CD8-positive, alpha-beta memory T cell (primary cell): ENCODE results near the gene ACOX3. TPM values are rescaled to one million over a fixed set of nuclear protein-coding genes. Genes with fewer than 3 reads are reported as not detected.

Experiments
- CTCF ChIA-PET: fragments of 350-600 bp; sonication (Branson Sonifier 250); formaldehyde crosslinking; loops from one replicate; lab custom pipeline; 2021; ENCODE audit warnings: antibody characterized with exemption; lab: Charles Lee
- POLR2A ChIA-PET: fragments of 350-600 bp; sonication (Branson Sonifier 250); formaldehyde crosslinking; loops from one replicate; lab custom pipeline; 2021; ENCODE audit warnings: antibody characterized with exemption; lab: Charles Lee
- DNase-seq, 5 donors: peaks; one replicate each; pipeline versions ENCODE4 v3.0.0 to v3.0.0-alpha.2; 2020 to 2022; ENCODE audit warnings: mixed read lengths in 1 of 5
- H3K27ac ChIP-seq: one replicate; pipeline ENCODE4 v1.7.0; 2013; ENCODE audit warnings: low read depth, mild to moderate bottlenecking, low read length, moderate library complexity
- H3K27me3 ChIP-seq: 2 replicates; pipeline ENCODE4 v1.7.0; 2013; ENCODE audit warnings: low read length, mild to moderate bottlenecking; ENCODE audit not compliant: insufficient read depth, poor library complexity, severe bottlenecking
- H3K36me3 ChIP-seq: 2 replicates; pipeline ENCODE4 v1.7.0; 2013; ENCODE audit warnings: mild to moderate bottlenecking, low read length, moderate library complexity; ENCODE audit not compliant: insufficient read depth
- H3K4me1 ChIP-seq: 2 replicates; pipeline ENCODE4 v1.7.0; 2013; ENCODE audit warnings: mild to moderate bottlenecking, low read length, moderate library complexity; ENCODE audit not compliant: insufficient read depth
- H3K4me3 ChIP-seq: 2 replicates; pipeline ENCODE4 v1.7.0; 2013; ENCODE audit warnings: mild to moderate bottlenecking, low read length
- H3K9me3 ChIP-seq: 2 replicates; pipeline ENCODE4 v1.7.0; 2013; ENCODE audit warnings: mild to moderate bottlenecking, low read length
- H3K27ac Mint-ChIP-seq, 8 donors: one replicate each; pipeline ENCODE4 v1.8.0; 2020 to 2021; ENCODE audit warnings: mixed read lengths in 8 of 8, mild to moderate bottlenecking in 6 of 8, inconsistent platforms in 3 of 8, moderate library complexity in 3 of 8
- H3K27me3 Mint-ChIP-seq, 2 donors: one replicate each; pipeline ENCODE4 v1.8.0; 2020 to 2021; ENCODE audit warnings: mixed read lengths in 2 of 2, mild to moderate bottlenecking in 1 of 2, moderate library complexity in 1 of 2
- H3K36me3 Mint-ChIP-seq, 3 donors: one replicate each; pipeline ENCODE4 v1.8.0; 2020 to 2021; ENCODE audit warnings: mixed read lengths in 3 of 3, inconsistent platforms in 1 of 3, mild to moderate bottlenecking in 1 of 3
- H3K4me1 Mint-ChIP-seq, 3 donors: one replicate each; pipeline ENCODE4 v1.8.0; 2020 to 2021; ENCODE audit warnings: mixed read lengths in 3 of 3, inconsistent platforms in 1 of 3, mild to moderate bottlenecking in 1 of 3
- H3K4me3 Mint-ChIP-seq, 7 donors: one replicate each; pipeline ENCODE4 v1.8.0; 2020 to 2021; ENCODE audit warnings: mixed read lengths in 7 of 7, mild to moderate bottlenecking in 6 of 7, moderate library complexity in 4 of 7, inconsistent platforms in 2 of 7
- H3K9me3 Mint-ChIP-seq, 5 donors: one replicate each; pipeline ENCODE4 v1.8.0; 2020 to 2022; ENCODE audit warnings: mixed read lengths in 5 of 5, mild to moderate bottlenecking in 3 of 5, moderate library complexity in 2 of 5, inconsistent platforms in 1 of 5
- polyA plus RNA-seq: library from polyadenylated mRNA; unstranded; fragments of 300-500 nt; fragmentation: Illumina TruSeq; gene quantifications from one replicate; pipeline ENCODE4 v1.2.3, GENCODE V29; 2021
- total RNA-seq, 2 experiments: library from RNA; stranded (reverse); gene quantifications; one replicate each; pipeline ENCODE4 v1.2.3, GENCODE V29; 2021

ACOX3 gene
- total and polyA plus RNA-seq, 3 experiments from 2014 or later: 14.2 to 24.9 (median 22.3) TPM

- H3K36me3 Mint-ChIP-seq: no peaks in the 10 kb centered on the region
- H3K27me3 Mint-ChIP-seq: peaks cover 16 to 20% of the 10 kb centered on the region in 2 donors
- H3K36me3 ChIP-seq: no peaks in the 10 kb centered on the region
- H3K4me1 ChIP-seq: no peaks in the 10 kb centered on the region
- POLR2A ChIA-PET: no interaction called here
- H3K4me3 Mint-ChIP-seq: no peak overlapping the region
- no peaks in the 10 kb centered on the region for H3K9me3 ChIP-seq
- H3K4me3 ChIP-seq: no peak overlapping the region
- DNase-seq: no peak
- peaks cover 0 to 2% (median 0%) of the 10 kb centered on the region in 5 donors for H3K9me3 Mint-ChIP-seq
- H3K27ac Mint-ChIP-seq: no peak overlapping the region
- H3K27me3 ChIP-seq: no peaks in the 10 kb centered on the region
- CTCF ChIA-PET: no interaction called here
- no peak overlapping the region for H3K27ac ChIP-seq
- H3K4me1 Mint-ChIP-seq: no peaks in the 10 kb centered on the region
These were observed 94.3 kb downstream of the ACOX3 start for GRCh38 chr4:8345946-8346814.

GRCh38 chr4:8345053-8345945 lies 95.2 kb downstream of the ACOX3 start:
- Mint-ChIP-seq H3K4me1 (no peaks in the 10 kb centered on the region), H3K27ac (no peak overlapping the region), H3K4me3 (no peak overlapping the region), H3K27me3 (peaks cover 16 to 23% of the 10 kb centered on the region in 2 donors), H3K36me3 (no peaks in the 10 kb centered on the region), H3K9me3 (peaks cover 0 to under 1% (median 0%) of the 10 kb centered on the region in 5 donors)
- no peaks in the 10 kb centered on the region for H3K9me3 ChIP-seq
- H3K4me1 ChIP-seq: no peaks in the 10 kb centered on the region
- no peak for DNase-seq
- POLR2A ChIA-PET: no interaction called here
- H3K36me3 ChIP-seq: no peaks in the 10 kb centered on the region
- no peaks in the 10 kb centered on the region for H3K27me3 ChIP-seq
- no peak overlapping the region for H3K27ac ChIP-seq
- CTCF ChIA-PET: no interaction called here
- no peak overlapping the region for H3K4me3 ChIP-seq

- H3K36me3 Mint-ChIP-seq: no peaks in the 10 kb centered on the region
These were observed 96.1 kb downstream of the ACOX3 start for GRCh38 chr4:8344377-8344776.

GRCh38 chr4:8343967-8344331 lies 96.6 kb downstream of the ACOX3 start:
- Histone ChIP-seq H3K4me1 (no peaks in the 10 kb centered on the region), H3K27ac (no peak overlapping the region), H3K9me3 (no peaks in the 10 kb centered on the region), H3K4me3 (no peak overlapping the region), H3K27me3 (no peaks in the 10 kb centered on the region), H3K36me3 (no peaks in the 10 kb centered on the region)
- CTCF ChIA-PET: no interaction called here
- Mint-ChIP-seq H3K4me3 (no peak overlapping the region), H3K36me3 (no peaks in the 10 kb centered on the region), H3K4me1 (no peaks in the 10 kb centered on the region), H3K27ac (no peak overlapping the region), H3K27me3 (peaks cover 9 to 22% of the 10 kb centered on the region in 2 donors), H3K9me3 (no peaks in the 10 kb centered on the region)
- POLR2A ChIA-PET: no interaction called here
- no peak for DNase-seq

More at GRCh38 chr4:8344377-8344776, 96.1 kb downstream of the ACOX3 start:
- no peaks in the 10 kb centered on the region for H3K36me3 ChIP-seq
- POLR2A ChIA-PET: no interaction called here
- Mint-ChIP-seq H3K4me3 (no peak overlapping the region), H3K9me3 (no peaks in the 10 kb centered on the region), H3K4me1 (no peaks in the 10 kb centered on the region), H3K27me3 (peaks cover 9 to 18% of the 10 kb centered on the region in 2 donors), H3K27ac (no peak overlapping the region)
- no peaks in the 10 kb centered on the region for H3K4me1 ChIP-seq
- H3K27ac ChIP-seq: no peak overlapping the region
- no peaks in the 10 kb centered on the region for H3K27me3 ChIP-seq
- CTCF ChIA-PET: no interaction called here
- no peak for DNase-seq
- no peaks in the 10 kb centered on the region for H3K9me3 ChIP-seq
- no peak overlapping the region for H3K4me3 ChIP-seq

GRCh38 chr4:8343262-8343966 lies 97.1 kb downstream of the ACOX3 start:
- Mint-ChIP-seq H3K9me3 (no peaks in the 10 kb centered on the region), H3K4me1 (no peaks in the 10 kb centered on the region), H3K27ac (no peak overlapping the region), H3K27me3 (peaks cover 9 to 22% of the 10 kb centered on the region in 2 donors), H3K4me3 (peak overlapping the region in 1 of 7 donors; percentile 59), H3K36me3 (no peaks in the 10 kb centered on the region)
- H3K36me3 ChIP-seq: no peaks in the 10 kb centered on the region
- no peak overlapping the region for H3K27ac ChIP-seq
- no peaks in the 10 kb centered on the region for H3K4me1 ChIP-seq
- ChIA-PET POLR2A (no interaction called here), CTCF (no interaction called here)
- no peaks in the 10 kb centered on the region for H3K9me3 ChIP-seq
- H3K27me3 ChIP-seq: no peaks in the 10 kb centered on the region
- no peak for DNase-seq
- no peak overlapping the region for H3K4me3 ChIP-seq

- CTCF ChIA-PET: no interaction called here
- no peaks in the 10 kb centered on the region for H3K36me3 Mint-ChIP-seq
These were observed 97.8 kb downstream of the ACOX3 start for GRCh38 chr4:8342651-8343261.

GRCh38 chr4:8341691-8342090 lies 98.8 kb downstream of the ACOX3 start:
- POLR2A ChIA-PET: no interaction called here
- peaks cover 9 to 22% of the 10 kb centered on the region in 2 donors for H3K27me3 Mint-ChIP-seq

More at GRCh38 chr4:8342651-8343261, 97.8 kb downstream of the ACOX3 start:
- Mint-ChIP-seq H3K4me3 (peak overlapping the region in 1 of 7 donors; percentile 59), H3K27ac (no peak overlapping the region), H3K4me1 (no peaks in the 10 kb centered on the region), H3K9me3 (peaks cover 0 to 2% (median 0%) of the 10 kb centered on the region in 5 donors), H3K27me3 (peaks cover 9 to 22% of the 10 kb centered on the region in 2 donors)
- Histone ChIP-seq H3K27me3 (no peaks in the 10 kb centered on the region), H3K4me1 (no peaks in the 10 kb centered on the region), H3K36me3 (no peaks in the 10 kb centered on the region), H3K27ac (no peak overlapping the region), H3K4me3 (no peak overlapping the region), H3K9me3 (no peaks in the 10 kb centered on the region)
- POLR2A ChIA-PET: no interaction called here
- no peak for DNase-seq

More at GRCh38 chr4:8341691-8342090, 98.8 kb downstream of the ACOX3 start:
- peaks cover 0 to 5% (median 2%) of the 10 kb centered on the region in 5 donors for H3K9me3 Mint-ChIP-seq
- Histone ChIP-seq H3K36me3 (no peaks in the 10 kb centered on the region), H3K27me3 (no peaks in the 10 kb centered on the region), H3K4me3 (no peak overlapping the region), H3K27ac (no peak overlapping the region), H3K9me3 (no peaks in the 10 kb centered on the region), H3K4me1 (no peaks in the 10 kb centered on the region)
- H3K27ac Mint-ChIP-seq: no peak overlapping the region
- no peak overlapping the region for H3K4me3 Mint-ChIP-seq
- H3K4me1 Mint-ChIP-seq: no peaks in the 10 kb centered on the region
- H3K36me3 Mint-ChIP-seq: peaks cover 0 to 3% (median 0%) of the 10 kb centered on the region in 3 donors
- DNase-seq: no peak
- CTCF ChIA-PET: no interaction called here
